Esophagus (tissue), 2 donors: Measurements from ENCODE around the gene SERPINE1. TPM values are rescaled to one million over a fixed set of nuclear protein-coding genes. Genes with fewer than 3 reads are reported as not detected.
"Not testable (repeated sequence)": the region's sequence is repeated elsewhere in the genome, so short reads cannot be mapped to it uniquely, and the experiment has no call there.

Experiments
- H3K27ac ChIP-seq, 2 donors: one replicate each; pipeline ENCODE4 v1.5.1; 2013; ENCODE audit warnings: low read depth in 2 of 2, mild to moderate bottlenecking in 2 of 2, inconsistent platforms in 1 of 2, low read length in 1 of 2, moderate library complexity in 1 of 2
- H3K27me3 ChIP-seq, 2 donors: one replicate each; pipeline ENCODE4 v1.6.1; 2013; ENCODE audit warnings: low read length in 2 of 2, control low read depth in 1 of 2, mild to moderate bottlenecking in 1 of 2; ENCODE audit not compliant: insufficient read depth in 2 of 2, control insufficient read depth in 1 of 2
- H3K36me3 ChIP-seq, 2 donors: one replicate each; pipeline ENCODE4 v1.6.1; 2013; ENCODE audit warnings: low read length in 1 of 2; ENCODE audit not compliant: control insufficient read depth in 2 of 2, insufficient read depth in 2 of 2
- H3K4me1 ChIP-seq, 2 donors: one replicate each; pipeline ENCODE4 v1.6.1; 2013; ENCODE audit warnings: low read length in 1 of 2; ENCODE audit not compliant: control insufficient read depth in 2 of 2, insufficient read depth in 2 of 2
- H3K4me3 ChIP-seq, 2 donors: one replicate each; pipeline ENCODE4 v1.5.1; 2013; ENCODE audit warnings: low read length in 2 of 2, mild to moderate bottlenecking in 2 of 2, low read depth in 1 of 2, moderate library complexity in 1 of 2
- H3K9me3 ChIP-seq, 2 donors: one replicate each; pipeline ENCODE4 v1.6.1; 2013; ENCODE audit warnings: mild to moderate bottlenecking in 2 of 2, low read depth in 1 of 2, low read length in 1 of 2, moderate library complexity in 1 of 2; ENCODE audit not compliant: control insufficient read depth in 2 of 2, insufficient read depth in 1 of 2
- whole genome bisulfite sequencing, 2 donors: extraction: QIAGEN DNeasy Blood & Tissue Kit; methylation state at CpG; one replicate each; pipeline ENCODE4 v1.1.7; 2013; 5-methylcytosine and 5-hydroxymethylcytosine counted together
- polyA plus RNA-seq, 2 donors: library from polyadenylated mRNA; stranded (reverse); fragments of 200-250 nt; gene quantifications; one replicate each; pipeline ENCODE4 v1.2.3, GENCODE V29; 2013
- donor health status: healthy with polysubstance abuse.
- donor health status: Bipolar disorder and iron deficiency.

The SERPINE1 gene
- polyA plus RNA-seq, 2 donors, result 0.88 to 1.3 TPM

DNA sequence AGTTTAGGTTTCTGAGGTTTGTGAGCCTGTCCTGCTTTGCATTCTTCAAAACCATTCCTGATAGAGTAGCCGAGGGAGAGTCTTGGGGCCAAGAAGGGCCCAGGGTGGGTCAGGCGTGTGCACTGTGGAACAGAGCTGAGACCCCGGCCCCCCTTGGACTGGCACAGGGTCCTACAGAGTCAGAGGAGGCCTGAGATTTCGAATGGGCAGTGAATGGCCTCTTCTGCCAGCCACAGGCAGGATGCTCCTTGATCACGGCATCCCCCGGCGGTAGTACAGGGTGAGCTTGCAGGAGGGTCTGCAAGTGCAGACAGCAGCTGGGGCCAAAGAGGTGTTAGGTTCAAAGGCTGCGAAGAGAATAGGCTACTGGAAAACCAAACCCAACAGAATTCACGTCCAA lies 37.0 kb upstream of the SERPINE1 start:
- WGBS, 2 donors, result 92 to 94% methylated on average over 9 of the region's 9 CpGs
- Histone ChIP-seq H3K4me3 (no peak overlapping the region), H3K4me1 (peaks cover 0 to 16% of the 10 kb centered on the region in 2 donors), H3K9me3 (no peaks in the 10 kb centered on the region), H3K36me3 (peaks cover 3 to 23% of the 10 kb centered on the region in 2 donors), H3K27ac (no peak overlapping the region), H3K27me3 (no peaks in the 10 kb centered on the region)

- H3K36me3 ChIP-seq, result peaks cover 6 to 22% of the 10 kb centered on the region in 2 donors
- H3K27me3 ChIP-seq, H3K9me3 ChIP-seq, H3K4me1 ChIP-seq, H3K27ac ChIP-seq, H3K4me3 ChIP-seq: not testable (repeated sequence)
- 91 to 95% methylated on average over 36 to 51 of the region's 53 CpGs for WGBS, 2 donors
These were observed 34.5 kb upstream of the SERPINE1 start for GRCh38 chr7:101092266-101092905.

- H3K4me1 ChIP-seq, result peaks cover 0 to 3% of the 10 kb centered on the region in 2 donors
- 70 to 76% methylated on average over 4 of the region's 4 CpGs for WGBS, 2 donors
These were observed 33.0 kb upstream of the SERPINE1 start for GRCh38 chr7:101093906-101094305.

DNA sequence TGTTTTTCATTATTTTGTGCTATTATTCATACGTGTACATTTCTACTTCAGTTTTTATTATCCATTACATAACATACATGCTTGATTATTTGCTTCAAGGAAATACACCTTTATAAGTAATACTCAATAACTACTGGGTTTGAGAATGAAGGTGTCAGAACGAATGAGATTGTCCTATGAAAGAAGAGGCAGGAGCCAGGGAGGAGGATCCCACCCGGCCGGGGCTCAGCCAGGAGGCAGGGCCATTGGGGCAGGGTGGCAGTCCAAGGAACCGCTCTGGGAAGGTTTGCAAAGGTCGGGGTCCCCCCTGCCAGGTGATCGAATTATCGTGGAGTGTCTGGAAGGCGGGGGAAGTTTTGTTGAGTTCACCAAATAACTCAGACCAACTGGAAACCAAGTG lies 32.5 kb upstream of the SERPINE1 start:
- Histone ChIP-seq H3K4me1 (peaks cover 0 to 3% of the 10 kb centered on the region in 2 donors), H3K27me3 (no peaks in the 10 kb centered on the region), H3K9me3 (no peaks in the 10 kb centered on the region), H3K27ac (no peak overlapping the region), H3K36me3 (peaks cover 3% of the 10 kb centered on the region in 2 donors), H3K4me3 (no peak overlapping the region)
- WGBS, 2 donors, result 62 to 70% methylated on average over 9 of the region's 9 CpGs

More at GRCh38 chr7:101093906-101094305, 33.0 kb upstream of the SERPINE1 start:
- Histone ChIP-seq H3K27me3 (no peaks in the 10 kb centered on the region), H3K9me3 (no peaks in the 10 kb centered on the region), H3K36me3 (peaks cover 3 to 7% of the 10 kb centered on the region in 2 donors), H3K27ac (no peak overlapping the region), H3K4me3 (no peak overlapping the region)

DNA sequence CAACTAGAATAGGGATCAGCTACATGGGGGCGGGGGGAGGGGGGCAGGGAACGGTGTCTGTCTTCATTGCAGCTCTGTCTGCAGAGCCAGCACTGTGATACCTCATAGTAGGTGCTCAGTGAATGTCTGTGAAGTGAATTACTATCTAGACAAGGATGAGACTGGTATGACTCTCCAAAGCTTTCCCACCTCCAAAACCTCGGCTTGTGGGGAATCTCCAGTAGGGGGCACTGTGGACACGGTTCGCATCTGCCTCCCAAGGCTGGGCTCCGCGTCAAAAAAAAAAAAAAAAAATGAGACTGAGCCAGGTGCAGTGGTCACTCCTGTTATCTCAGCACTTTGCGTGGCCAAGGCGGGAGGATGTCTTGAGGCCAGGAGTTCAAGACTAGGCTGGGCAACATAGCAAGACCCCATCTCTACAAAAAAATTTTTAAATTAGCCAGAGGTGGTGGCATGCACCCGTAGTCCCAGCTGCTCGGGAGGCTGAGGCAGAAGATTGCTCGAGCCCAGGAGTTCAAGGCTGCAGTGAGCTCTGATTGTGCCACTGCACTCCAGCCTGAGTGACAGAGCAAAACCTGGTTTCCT lies 32.0 kb upstream of the SERPINE1 start:
- Histone ChIP-seq H3K9me3 (no peaks in the 10 kb centered on the region), H3K4me1 (peaks cover 0 to under 1% of the 10 kb centered on the region in 2 donors), H3K27me3 (no peaks in the 10 kb centered on the region), H3K36me3 (peaks cover 0 to 3% of the 10 kb centered on the region in 2 donors), H3K27ac (no peak overlapping the region), H3K4me3 (no peak overlapping the region)
- 49 to 51% methylated on average over 12 of the region's 12 CpGs for WGBS, 2 donors

GRCh38 chr7:101096331-101096956 lies 30.5 kb upstream of the SERPINE1 start:
- Histone ChIP-seq H3K36me3 (peaks cover 0 to 3% of the 10 kb centered on the region in 2 donors), H3K9me3 (no peaks in the 10 kb centered on the region), H3K4me1 (peaks cover 3 to 4% of the 10 kb centered on the region in 2 donors), H3K27ac (no peak overlapping the region), H3K4me3 (no peak overlapping the region), H3K27me3 (no peaks in the 10 kb centered on the region)
- WGBS, 2 donors, result 62 to 70% methylated on average over 6 of the region's 6 CpGs

DNA sequence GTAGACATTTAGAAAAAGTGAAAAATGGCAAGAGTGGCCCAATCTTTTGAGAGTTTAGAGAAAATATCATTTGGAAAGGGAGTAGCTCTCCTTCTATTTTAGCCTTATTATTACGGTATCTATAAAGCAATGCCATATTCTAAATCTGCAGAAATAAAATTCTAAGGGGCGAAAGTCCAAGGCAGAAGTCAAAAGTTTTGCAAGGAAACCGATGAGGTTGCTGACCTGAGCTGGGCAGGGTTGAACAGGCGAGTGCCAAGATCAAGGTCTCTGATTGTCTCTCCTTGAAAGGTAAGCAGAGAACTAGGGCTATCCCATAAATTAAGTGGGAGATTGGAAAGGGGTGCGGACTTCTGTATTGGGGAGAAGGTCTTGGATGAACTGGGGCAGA lies 30.0 kb upstream of the SERPINE1 start:
- Histone ChIP-seq H3K27me3 (no peaks in the 10 kb centered on the region), H3K9me3 (no peaks in the 10 kb centered on the region), H3K4me3 (no peak overlapping the region), H3K4me1 (peaks cover 3 to 4% of the 10 kb centered on the region in 2 donors), H3K36me3 (peaks cover 0 to 3% of the 10 kb centered on the region in 2 donors), H3K27ac (no peak overlapping the region)
- 79 to 91% methylated on average over 5 of the region's 5 CpGs for WGBS, 2 donors

DNA sequence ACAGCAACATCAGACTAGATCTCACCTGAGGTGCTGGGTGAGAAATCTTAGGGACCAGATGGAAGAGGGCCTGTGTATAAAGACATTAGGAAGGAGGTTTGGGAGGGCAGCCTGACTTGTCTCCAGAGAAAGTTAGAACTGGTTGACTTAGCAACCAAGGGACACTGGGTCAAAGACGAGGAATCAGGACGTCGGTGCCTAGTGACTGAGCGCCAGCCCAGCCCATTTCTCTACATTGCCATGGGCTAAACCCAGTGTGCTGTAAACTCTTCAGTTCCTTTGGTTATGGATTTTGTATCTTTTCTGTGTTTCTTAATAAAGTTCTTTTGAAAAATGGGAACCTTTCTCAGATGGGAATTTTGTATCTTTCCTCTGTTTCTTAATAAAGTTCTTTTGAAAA lies 29.3 kb upstream of the SERPINE1 start:
- Histone ChIP-seq H3K36me3 (peaks cover 0 to 3% of the 10 kb centered on the region in 2 donors), H3K27ac (no peak overlapping the region), H3K9me3 (no peaks in the 10 kb centered on the region), H3K4me3 (no peak overlapping the region), H3K4me1 (peaks cover 3 to 4% of the 10 kb centered on the region in 2 donors), H3K27me3 (no peaks in the 10 kb centered on the region)
- WGBS, 2 donors, result 61 to 65% methylated on average over 4 of the region's 4 CpGs

DNA sequence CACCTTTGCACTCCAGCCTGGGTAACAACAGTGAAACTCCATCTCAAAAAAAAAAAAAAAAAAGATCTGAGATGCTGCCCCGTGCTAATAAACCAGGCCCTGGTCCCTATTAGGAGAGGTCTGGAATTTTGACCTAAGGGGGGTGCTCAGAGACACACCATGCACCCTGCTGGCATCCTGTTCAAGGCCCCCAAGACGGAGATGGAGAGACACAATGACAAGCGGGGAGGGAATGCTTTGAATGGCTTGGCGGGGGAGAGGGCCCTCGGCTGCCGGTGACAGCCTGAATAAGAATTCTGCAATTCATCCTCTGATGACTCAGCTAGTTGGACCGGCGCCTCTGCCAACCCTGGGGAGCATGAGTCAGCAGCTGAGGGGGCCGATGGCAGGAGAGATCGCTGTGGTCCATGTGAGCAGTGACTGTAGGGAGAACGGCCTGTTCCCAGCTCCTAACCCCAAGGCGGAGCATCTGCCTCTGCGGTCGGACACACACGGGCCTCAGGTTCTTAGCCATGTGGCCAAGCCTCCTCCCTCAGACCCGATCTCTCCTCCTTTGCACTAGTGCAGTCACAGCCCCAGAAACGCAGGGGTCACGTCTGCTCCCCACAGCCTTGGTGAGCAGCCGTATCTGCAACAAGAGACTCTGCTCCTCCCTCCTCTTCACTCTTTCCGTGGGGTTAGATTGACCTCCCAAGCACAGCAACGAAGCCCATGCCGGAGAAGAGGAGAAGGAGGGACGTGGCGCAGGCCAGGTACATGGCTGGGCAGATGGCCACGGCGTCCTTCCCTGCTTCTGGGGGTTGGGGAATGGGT lies 26.7 kb upstream of the SERPINE1 start:
- 21 to 23% methylated on average over 26 of the region's 26 CpGs for WGBS, 2 donors
- Histone ChIP-seq H3K4me3 (no peak overlapping the region), H3K27ac (peak overlapping the region; percentile 70 to 81), H3K9me3 (no peaks in the 10 kb centered on the region), H3K36me3 (peaks cover 0 to 3% of the 10 kb centered on the region in 2 donors), H3K27me3 (no peaks in the 10 kb centered on the region), H3K4me1 (peaks cover 3 to 4% of the 10 kb centered on the region in 2 donors)
